ENCODE data around the gene CLEC4E. TPM values are rescaled to one million over a fixed set of nuclear protein-coding genes. Genes with fewer than 3 reads are reported as not detected.
"Not testable (repeated sequence)": the region's sequence is repeated elsewhere in the genome, so short reads cannot be mapped to it uniquely, and the experiment has no call there.

The CLEC4E gene
- total RNA-seq, 4 donors from 2014 or later = 2.7 to 37.8 (median 13.1) TPM

- ATAC-seq (ENCODE audit: low FRiP score) (no peak), DNase-seq (ENCODE audit: low spot score) (no peak)
- TF ChIP-seq CTCF (IDR thresholded peaks at IDR 0.05) = no peak
These were observed 857 bp upstream of the CLEC4E start for GRCh38 chr12:8541562-8541961.

- ATAC-seq (ENCODE audit: low FRiP score); DNase-seq (ENCODE audit: low spot score): not testable (repeated sequence)
These were observed 2.9 kb downstream of the CLEC4E start for GRCh38 chr12:8537820-8538219.

- ATAC-seq (ENCODE audit: low FRiP score) = no peak
- DNase-seq (ENCODE audit: low spot score) = no peak
These were observed 8.7 kb downstream of the CLEC4E start for GRCh38 chr12:8532045-8532444.

GRCh38 chr12:8527250-8528130 is 13.2 kb downstream of the CLEC4E start:
- ATAC-seq (ENCODE audit: low FRiP score) = no peak
- no peak for DNase-seq (ENCODE audit: low spot score)
- TF ChIP-seq CTCF (IDR thresholded peaks at IDR 0.05) = no peak

More at GRCh38 chr12:8532045-8532444, 8.7 kb downstream of the CLEC4E start:
- TF ChIP-seq CTCF (IDR thresholded peaks at IDR 0.05) = no peak

GRCh38 chr12:8519171-8519570 is 21.5 kb downstream of the CLEC4E start:
- ATAC-seq (ENCODE audit: low FRiP score) = no peak
- no peak for DNase-seq (ENCODE audit: low spot score)
- no peak for TF ChIP-seq CTCF (IDR thresholded peaks at IDR 0.05)

GRCh38 chr12:8517971-8518370 is 22.7 kb downstream of the CLEC4E start:
- DNase-seq (ENCODE audit: low spot score) (no peak), ATAC-seq (ENCODE audit: low FRiP score) (no peak)
- no peak for TF ChIP-seq CTCF (IDR thresholded peaks at IDR 0.05)

GRCh38 chr12:8513256-8513655 is 27.4 kb downstream of the CLEC4E start, which contains the start of gene CLEC4D:
Gene CLEC4D (plus strand): TSS chr12:8513503. CDS start chr12:8513733, 230 bp downstream.
- DNase-seq (ENCODE audit: low spot score) = no peak
- ATAC-seq (ENCODE audit: low FRiP score) = no peak
- TF ChIP-seq CTCF (IDR thresholded peaks at IDR 0.05) = no peak

All from omental fat pad (tissue), 4 donors.